Natural killer cell treated with Interleukin-12 subunit alpha and Interleukin-12 subunit beta and Interleukin-15 and Interleukin-18, amount 100 ng/mL, for 72 hours (primary cell): ENCODE results near the gene SRD5A3. TPM values are rescaled to one million over a fixed set of nuclear protein-coding genes. Genes with fewer than 3 reads are reported as not detected.

Source experiments
- ATAC-seq, 2 donors: fragments of 150-1000 bp; cut with Tn5 transposase in 1 of 2; sonication (Bioruptor Pico), chemical (Tn5 transposase) in 1 of 2; 2 replicates each; pipeline ENCODE4 v1.10.0; 2021
- DNase-seq: peaks from one replicate; pipeline ENCODE4 v3.0.0; 2022; ENCODE audit warnings: low spot score
- H3K27ac Mint-ChIP-seq, 2 donors: 1 replicate in 1 of 2; 2 replicates in 1 of 2; pipeline ENCODE4 v1.8.0; 2022; ENCODE audit warnings: mixed read lengths in 2 of 2, mild to moderate bottlenecking in 1 of 2, moderate library complexity in 1 of 2
- H3K27me3 Mint-ChIP-seq, 2 donors: 1 replicate in 1 of 2; 2 replicates in 1 of 2; pipeline ENCODE4 v1.8.0; 2022; ENCODE audit warnings: mixed read lengths in 2 of 2
- H3K36me3 Mint-ChIP-seq: one replicate; pipeline ENCODE4 v1.8.0; 2022; ENCODE audit warnings: mixed read lengths
- H3K4me1 Mint-ChIP-seq, 2 donors: 1 replicate in 1 of 2; 2 replicates in 1 of 2; pipeline ENCODE4 v1.8.0; 2022; ENCODE audit warnings: low read depth in 2 of 2, mixed read lengths in 2 of 2, mild to moderate bottlenecking in 1 of 2
- H3K4me3 Mint-ChIP-seq: one replicate; pipeline ENCODE4 v1.8.0; 2022; ENCODE audit warnings: mixed read lengths
- H3K9me3 Mint-ChIP-seq: 2 replicates; pipeline ENCODE4 v1.8.0; 2022; ENCODE audit warnings: mixed read lengths
- total RNA-seq, 2 donors: library from RNA; stranded (reverse); gene quantifications; one replicate each; pipeline ENCODE4 v1.2.3, GENCODE V29; 2022

The SRD5A3 gene
- total RNA-seq: 1 to 10 TPM; 7.2 to 7.3 TPM

- Mint-ChIP-seq H3K4me3 (peak within 1 kb of the TSS; percentile 85), H3K36me3 (no peaks in the 10 kb centered on the region), H3K9me3 (no peaks in the 10 kb centered on the region), H3K27me3 (no peaks in the 10 kb centered on the region), H3K27ac (peak within 1 kb of the TSS; percentile 44 to 77), H3K4me1 (peaks cover 18 to 19% of the 10 kb centered on the region in 2 donors)
- DNase-seq: peak; percentile 91
- peak; percentile 96 to 97 for ATAC-seq
Observed at GRCh38 chr4:55345980-55346850, at the start of gene SRD5A3. TSS of gene SRD5A3 (plus strand) at chr4:55346242. CDS start at chr4:55346337, 95 bp downstream.

- no peaks in the 10 kb centered on the region for H3K4me1 Mint-ChIP-seq
- peaks cover 12 to 36% of the 10 kb centered on the region in 2 donors for H3K27me3 Mint-ChIP-seq
- H3K36me3 Mint-ChIP-seq: peaks cover 5% of the 10 kb centered on the region
- no peak overlapping the region for H3K4me3 Mint-ChIP-seq
- no peak overlapping the region for H3K27ac Mint-ChIP-seq
- no peaks in the 10 kb centered on the region for H3K9me3 Mint-ChIP-seq
- DNase-seq (no peak), ATAC-seq (no peak)
Observed at GRCh38 chr4:55297346-55297745, 48.7 kb upstream of the SRD5A3 start.

GRCh38 chr4:55303760-55304165, 42.3 kb upstream of the SRD5A3 start:
- Mint-ChIP-seq H3K4me3 (no peak overlapping the region), H3K27me3 (peaks cover 11 to 29% of the 10 kb centered on the region in 2 donors), H3K9me3 (no peaks in the 10 kb centered on the region), H3K4me1 (no peaks in the 10 kb centered on the region), H3K36me3 (peaks cover 5% of the 10 kb centered on the region), H3K27ac (no peak overlapping the region)
- ATAC-seq: no peak
- no peak for DNase-seq

DNA sequence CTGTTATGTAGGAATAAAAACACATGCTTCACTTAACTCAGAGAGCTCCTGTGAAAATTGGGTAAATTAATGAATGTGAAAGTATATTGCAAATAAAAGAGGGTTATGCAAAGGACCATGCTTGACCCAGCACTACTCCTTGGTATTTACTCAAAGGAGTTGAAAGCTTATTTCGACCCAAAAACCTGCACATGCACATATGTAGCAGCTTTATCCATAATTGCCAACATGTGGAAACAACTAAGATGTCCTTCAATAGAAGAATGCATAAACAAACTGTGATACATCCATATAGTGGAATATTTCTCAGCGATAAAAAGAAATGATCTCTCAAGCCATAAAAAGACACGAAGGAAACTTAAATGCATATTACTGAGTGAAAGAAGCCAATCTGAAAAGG, 41.7 kb upstream of the SRD5A3 start:
- Mint-ChIP-seq H3K4me1 (no peaks in the 10 kb centered on the region), H3K4me3 (no peak overlapping the region)

GRCh38 chr4:55308071-55308470, 38.0 kb upstream of the SRD5A3 start:
- Mint-ChIP-seq H3K4me1 (no peaks in the 10 kb centered on the region), H3K9me3 (no peaks in the 10 kb centered on the region), H3K27ac (no peak overlapping the region), H3K27me3 (peaks cover 3 to 12% of the 10 kb centered on the region in 2 donors), H3K36me3 (no peaks in the 10 kb centered on the region), H3K4me3 (no peak overlapping the region)
- DNase-seq: no peak
- ATAC-seq: no peak

More for the DNA sequence above, 41.7 kb upstream of the SRD5A3 start:
- Mint-ChIP-seq H3K27ac (no peak overlapping the region), H3K36me3 (peaks cover 5% of the 10 kb centered on the region), H3K9me3 (no peaks in the 10 kb centered on the region), H3K27me3 (peaks cover 8 to 25% of the 10 kb centered on the region in 2 donors)
- ATAC-seq: no peak
- no peak for DNase-seq

GRCh38 chr4:55311792-55312488, 34.1 kb upstream of the SRD5A3 start:
- no peak for DNase-seq
- Mint-ChIP-seq H3K27me3 (peaks cover 0 to 12% of the 10 kb centered on the region in 2 donors), H3K27ac (peak overlapping the region in 1 of 2 donors; percentile 21), H3K4me3 (no peak overlapping the region), H3K9me3 (no peaks in the 10 kb centered on the region), H3K4me1 (no peaks in the 10 kb centered on the region), H3K36me3 (no peaks in the 10 kb centered on the region)
- peak in 1 of 2 donors; percentile 58 for ATAC-seq

GRCh38 chr4:55312489-55313101, 33.4 kb upstream of the SRD5A3 start:
- ATAC-seq: peak; percentile 53 to 60
- no peaks in the 10 kb centered on the region for H3K9me3 Mint-ChIP-seq
- no peak for DNase-seq
- H3K36me3 Mint-ChIP-seq: no peaks in the 10 kb centered on the region
- no peaks in the 10 kb centered on the region for H3K4me1 Mint-ChIP-seq
- peak overlapping the region in 1 of 2 donors; percentile 21 for H3K27ac Mint-ChIP-seq
- H3K27me3 Mint-ChIP-seq: peaks cover 3 to 17% of the 10 kb centered on the region in 2 donors
- H3K4me3 Mint-ChIP-seq: no peak overlapping the region

DNA sequence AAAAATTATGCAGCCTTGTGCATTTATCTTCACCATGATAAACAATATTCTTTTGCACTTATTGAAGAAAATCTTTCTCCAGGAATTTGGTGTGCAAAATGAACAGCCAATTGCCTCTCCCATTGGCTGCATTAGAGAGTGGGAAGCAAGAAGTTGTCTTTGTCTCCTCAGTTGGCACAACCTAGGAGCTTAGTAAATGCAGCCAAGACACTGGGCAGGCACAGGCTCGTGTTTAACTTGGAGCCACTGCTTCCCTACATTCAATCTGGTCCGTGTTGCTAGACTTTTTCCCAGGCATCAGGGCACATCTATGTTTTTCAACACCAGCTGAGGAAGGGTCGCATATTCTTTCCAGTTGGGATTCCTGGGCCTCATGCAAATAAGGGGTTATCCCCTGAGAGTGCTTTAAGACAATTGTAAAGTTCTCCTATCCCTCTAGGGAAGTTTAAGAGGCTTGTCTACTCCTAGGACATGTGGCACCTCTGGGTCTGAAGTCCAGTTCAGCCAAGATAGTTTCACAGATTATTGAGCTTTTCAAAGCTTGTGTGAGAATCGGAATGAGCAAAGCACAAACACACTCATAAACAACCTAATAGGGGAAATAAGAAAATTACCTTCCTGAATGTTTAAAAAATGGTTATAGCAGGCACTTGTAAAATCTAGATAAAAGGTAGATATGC, 31.8 kb upstream of the SRD5A3 start:
- DNase-seq (no peak), ATAC-seq (no peak)
- Mint-ChIP-seq H3K4me1 (peaks cover 7 to 9% of the 10 kb centered on the region in 2 donors), H3K27me3 (peaks cover 11 to 30% of the 10 kb centered on the region in 2 donors), H3K4me3 (no peak overlapping the region), H3K9me3 (no peaks in the 10 kb centered on the region), H3K27ac (no peak overlapping the region), H3K36me3 (no peaks in the 10 kb centered on the region)

DNA sequence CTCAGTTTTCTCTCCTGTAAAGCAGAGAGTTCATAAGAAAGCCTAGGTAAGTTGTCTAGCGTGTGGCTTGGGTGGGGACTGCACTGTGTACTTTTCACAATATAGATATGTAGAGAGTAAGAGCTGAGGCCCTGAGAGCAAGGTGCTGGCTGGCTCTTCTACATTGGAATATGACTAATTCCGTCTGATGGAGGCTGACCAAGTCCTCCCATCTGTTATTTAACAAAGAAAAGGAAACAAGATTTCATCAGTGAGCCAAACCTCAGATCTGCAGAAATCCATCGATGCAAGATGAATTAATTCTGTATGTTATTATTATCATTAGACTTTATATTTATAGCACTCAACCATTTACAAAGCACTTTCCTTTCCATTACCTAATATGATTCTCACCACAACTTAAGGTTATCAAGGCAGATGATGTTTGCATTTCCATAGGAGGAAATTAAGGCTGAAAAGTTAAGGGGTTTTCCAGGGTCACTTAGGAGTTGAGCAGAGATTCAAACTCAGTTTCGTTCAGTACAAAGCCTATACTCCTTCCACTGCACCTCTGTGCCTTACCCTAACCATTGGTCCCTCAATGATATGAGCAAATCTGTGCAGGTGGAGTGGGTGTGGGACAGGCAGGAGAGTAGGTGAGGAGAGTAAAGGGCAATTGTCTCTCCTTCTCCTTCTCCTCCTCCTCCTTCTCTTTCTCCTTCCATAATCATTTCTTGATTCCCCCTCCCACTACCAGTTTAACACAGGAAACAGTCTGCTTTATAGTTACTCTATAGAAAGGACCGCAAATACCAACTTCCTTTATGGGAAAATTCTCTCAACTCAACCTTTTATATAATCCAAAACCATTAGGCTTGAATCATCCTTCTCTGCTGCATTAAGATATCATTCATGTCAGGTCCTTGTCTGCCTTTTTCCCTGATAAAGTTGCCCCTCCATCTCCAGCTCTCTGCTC, 27.6 kb upstream of the SRD5A3 start:
- H3K27me3 Mint-ChIP-seq: peaks cover 18 to 41% of the 10 kb centered on the region in 2 donors
- H3K4me3 Mint-ChIP-seq: no peak overlapping the region
- peaks cover 7 to 9% of the 10 kb centered on the region in 2 donors for H3K4me1 Mint-ChIP-seq
- no peaks in the 10 kb centered on the region for H3K9me3 Mint-ChIP-seq
- H3K36me3 Mint-ChIP-seq: no peaks in the 10 kb centered on the region
- DNase-seq: no peak
- ATAC-seq: no peak
- no peak overlapping the region for H3K27ac Mint-ChIP-seq

DNA sequence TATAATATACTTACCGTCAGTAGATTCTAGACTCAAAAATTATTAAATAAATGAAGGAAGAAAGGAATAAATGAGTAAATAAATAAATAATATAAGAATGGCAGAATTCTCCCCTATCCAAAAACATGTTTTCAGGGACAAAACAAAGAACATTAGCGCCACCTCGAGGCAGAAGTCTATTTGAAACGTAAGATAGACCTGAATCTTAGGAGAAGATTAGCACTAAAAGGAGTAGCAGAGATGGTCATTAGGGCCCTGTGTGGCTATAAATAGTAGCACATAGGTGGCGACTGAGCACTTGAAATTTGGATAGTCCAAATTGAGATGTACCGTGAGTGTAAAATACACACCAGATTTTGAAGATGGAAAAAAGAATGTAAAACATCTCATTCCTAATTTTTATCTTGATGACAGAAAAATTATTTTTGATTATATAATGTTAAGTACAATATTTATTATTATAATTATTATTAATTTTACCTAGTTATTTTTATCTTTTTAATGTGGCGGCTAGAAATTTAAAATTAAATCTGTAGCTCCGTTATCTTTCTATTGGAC, 24.3 kb upstream of the SRD5A3 start:
- H3K36me3 Mint-ChIP-seq: no peaks in the 10 kb centered on the region
- no peak overlapping the region for H3K4me3 Mint-ChIP-seq
- no peaks in the 10 kb centered on the region for H3K9me3 Mint-ChIP-seq
- H3K4me1 Mint-ChIP-seq: peaks cover 7 to 9% of the 10 kb centered on the region in 2 donors
- H3K27me3 Mint-ChIP-seq: peaks cover 30 to 54% of the 10 kb centered on the region in 2 donors
- H3K27ac Mint-ChIP-seq: no peak overlapping the region
- no peak for DNase-seq
- ATAC-seq: no peak

DNA sequence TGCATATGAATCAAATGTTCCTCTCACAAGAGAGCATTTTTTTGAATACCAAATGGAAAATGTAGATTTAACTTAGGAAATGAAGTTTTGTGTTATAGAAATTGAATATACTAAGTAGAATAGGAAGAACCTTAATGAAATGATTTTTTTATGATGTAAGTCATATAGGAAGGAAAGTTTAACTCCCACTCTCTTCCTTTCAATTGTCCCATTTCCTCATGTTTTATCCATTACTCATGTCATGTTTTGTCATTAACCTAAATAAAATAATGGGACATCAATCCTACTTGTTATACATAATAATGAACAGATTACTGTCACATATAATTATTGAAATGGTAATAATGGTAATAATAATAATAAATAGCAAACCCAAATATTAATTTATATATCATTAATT, 22.7 kb upstream of the SRD5A3 start:
- no peak for DNase-seq
- Mint-ChIP-seq H3K27me3 (peaks cover 26 to 45% of the 10 kb centered on the region in 2 donors), H3K4me3 (no peak overlapping the region), H3K36me3 (no peaks in the 10 kb centered on the region), H3K27ac (no peak overlapping the region), H3K4me1 (peaks cover 7 to 9% of the 10 kb centered on the region in 2 donors), H3K9me3 (no peaks in the 10 kb centered on the region)
- no peak for ATAC-seq

GRCh38 chr4:55326629-55327028, 19.4 kb upstream of the SRD5A3 start:
- Mint-ChIP-seq H3K27ac (no peak overlapping the region), H3K9me3 (no peaks in the 10 kb centered on the region), H3K4me3 (no peak overlapping the region), H3K4me1 (peaks cover 0 to 4% of the 10 kb centered on the region in 2 donors), H3K27me3 (peaks cover 13 to 27% of the 10 kb centered on the region in 2 donors), H3K36me3 (no peaks in the 10 kb centered on the region)
- DNase-seq (no peak), ATAC-seq (no peak)
